Osteocyte (in vitro differentiated cells): ENCODE results near the gene IZUMO1. TPM values are rescaled to one million over a fixed set of nuclear protein-coding genes. Genes with fewer than 3 reads are reported as not detected.

ENCODE experiments used
- DNase-seq: peaks from one replicate; pipeline ENCODE4 v3.0.0; 2021; ENCODE audit warnings: mixed read lengths; ENCODE audit not compliant: unreplicated experiment; ENCODE audit errors: extremely low spot score
- H3K27ac Mint-ChIP-seq: one replicate; pipeline ENCODE4 v1.8.0; 2021; ENCODE audit warnings: mild to moderate bottlenecking, mixed read lengths; ENCODE audit not compliant: unreplicated experiment
- H3K27me3 Mint-ChIP-seq: one replicate; pipeline ENCODE4 v1.8.0; 2021; ENCODE audit warnings: mixed read lengths; ENCODE audit not compliant: unreplicated experiment
- H3K36me3 Mint-ChIP-seq: one replicate; pipeline ENCODE4 v1.8.0; 2021; ENCODE audit warnings: mixed read lengths; ENCODE audit not compliant: unreplicated experiment
- H3K4me1 Mint-ChIP-seq: one replicate; pipeline ENCODE4 v1.8.0; 2021; ENCODE audit warnings: mixed read lengths; ENCODE audit not compliant: unreplicated experiment
- H3K4me3 Mint-ChIP-seq: one replicate; pipeline ENCODE4 v1.8.0; 2021; ENCODE audit warnings: mild to moderate bottlenecking, moderate library complexity, mixed read lengths; ENCODE audit not compliant: unreplicated experiment
- H3K9me3 Mint-ChIP-seq: one replicate; pipeline ENCODE4 v1.8.0; 2021; ENCODE audit warnings: mixed read lengths; ENCODE audit not compliant: unreplicated experiment
- CTCF ChIP-seq: fragments of 200-600 bp; sonication (generic); IDR thresholded peaks from 2 replicates; pipeline ENCODE4 v1.5.0; 2021; ENCODE audit warnings: antibody characterized with exemption, mild to moderate bottlenecking, moderate library complexity
- total RNA-seq: library from RNA; stranded (reverse); gene quantifications from 2 replicates; pipeline ENCODE4 v1.2.1, GENCODE V29; 2021

The IZUMO1 gene
- total RNA-seq, 1 donor from 2014 or later = not detected

- H3K36me3 Mint-ChIP-seq = no peaks in the 10 kb centered on the region
- DNase-seq = no peak
- peak overlapping the region; percentile 52 for H3K27ac Mint-ChIP-seq
- H3K4me3 Mint-ChIP-seq = peak overlapping the region; percentile 49
- no peaks in the 10 kb centered on the region for H3K27me3 Mint-ChIP-seq
- no peaks in the 10 kb centered on the region for H3K9me3 Mint-ChIP-seq
- peaks cover 53% of the 10 kb centered on the region for H3K4me1 Mint-ChIP-seq
- no peak for TF ChIP-seq CTCF
These were observed 30.0 kb downstream of the IZUMO1 start for GRCh38 chr19:48716562-48717291.

- no peaks in the 10 kb centered on the region for H3K27me3 Mint-ChIP-seq
- H3K4me1 Mint-ChIP-seq = peaks cover 49% of the 10 kb centered on the region
These were observed 31.0 kb downstream of the IZUMO1 start for GRCh38 chr19:48715681-48716171.

GRCh38 chr19:48714759-48715675 is 31.7 kb downstream of the IZUMO1 start:
- Mint-ChIP-seq H3K27me3 (no peaks in the 10 kb centered on the region), H3K4me3 (peak overlapping the region; percentile 86), H3K36me3 (no peaks in the 10 kb centered on the region), H3K4me1 (peaks cover 44% of the 10 kb centered on the region), H3K9me3 (no peaks in the 10 kb centered on the region), H3K27ac (peak overlapping the region; percentile 97)
- DNase-seq = no peak
- no peak for TF ChIP-seq CTCF

More at GRCh38 chr19:48715681-48716171, 31.0 kb downstream of the IZUMO1 start:
- no peak for TF ChIP-seq CTCF
- H3K36me3 Mint-ChIP-seq = no peaks in the 10 kb centered on the region
- H3K4me3 Mint-ChIP-seq = peak overlapping the region; percentile 32
- peak overlapping the region; percentile 97 for H3K27ac Mint-ChIP-seq
- no peak for DNase-seq
- H3K9me3 Mint-ChIP-seq = no peaks in the 10 kb centered on the region

GRCh38 chr19:48713864-48714755 is 32.6 kb downstream of the IZUMO1 start:
- H3K36me3 Mint-ChIP-seq = no peaks in the 10 kb centered on the region
- DNase-seq = peak; percentile 100
- no peak for TF ChIP-seq CTCF

More at GRCh38 chr19:48713864-48714755, 32.6 kb downstream of the IZUMO1 start:
- Mint-ChIP-seq H3K27ac (peak overlapping the region; percentile 97), H3K4me3 (peak overlapping the region; percentile 86), H3K9me3 (no peaks in the 10 kb centered on the region), H3K27me3 (no peaks in the 10 kb centered on the region), H3K4me1 (peaks cover 41% of the 10 kb centered on the region)
